B cell (primary cell): Measurements from ENCODE around the gene EYS. TPM values are rescaled to one million over a fixed set of nuclear protein-coding genes. Genes with fewer than 3 reads are reported as not detected.

ENCODE experiments used
- ATAC-seq: fragments of 200-7000 bp; cut with Tn5 transposase; one replicate; pipeline ENCODE4 v1.10.0; 2021; ENCODE audit warnings: low read depth, mild to moderate bottlenecking, moderate number of reproducible peaks, moderate library complexity
- CTCF ChIA-PET: fragments of 350-600 bp; sonication (Branson Sonifier 250); formaldehyde crosslinking; loops from one replicate; lab custom pipeline; 2021; ENCODE audit warnings: antibody characterized with exemption, inconsistent platforms; lab: Charles Lee
- POLR2A ChIA-PET: fragments of 350-600 bp; sonication (Branson Sonifier 250); formaldehyde crosslinking; loops from one replicate; lab custom pipeline; 2021; ENCODE audit warnings: antibody characterized with exemption; lab: Charles Lee
- DNase-seq: peaks from one replicate; pipeline ENCODE4 v3.0.0; 2013
- H2AFZ ChIP-seq: 2 replicates; pipeline ENCODE4 v1.6.1; 2012; ENCODE audit warnings: mild to moderate bottlenecking, low read depth, low read length; ENCODE audit not compliant: insufficient read depth, poor library complexity, severe bottlenecking
- H3K27ac ChIP-seq, 2 donors: 1 replicate in 1 of 2; 2 replicates in 1 of 2; pipeline ENCODE4 v1.5.1; 2012 to 2013; ENCODE audit warnings: low read length in 2 of 2, mild to moderate bottlenecking in 2 of 2, moderate library complexity in 1 of 2
- H3K27me3 ChIP-seq, 4 experiments: fragments of 200-600 bp in 1 of 4; sonication (generic) in 1 of 4; replicated peaks in 1 of 4; 1 replicate in 2 of 4; 2 replicates in 2 of 4; pipeline versions ENCODE4 v1.6.1 to v1.7.0; 2013 to 2016; ENCODE audit warnings: low read length in 3 of 4, mild to moderate bottlenecking in 2 of 4, mixed read lengths in 1 of 4, moderate library complexity in 1 of 4; ENCODE audit not compliant: insufficient read depth in 4 of 4, control insufficient read depth in 3 of 4; ENCODE audit errors: control extremely low read depth in 1 of 4
- H3K36me3 ChIP-seq, 2 experiments: replicated peaks in 1 of 2; 1 replicate in 1 of 2; 2 replicates in 1 of 2; pipeline versions ENCODE4 v1.6.1 to v1.7.1; 2013; ENCODE audit warnings: low read length in 1 of 2; ENCODE audit not compliant: insufficient read depth in 2 of 2, control insufficient read depth in 1 of 2; ENCODE audit errors: control extremely low read depth in 1 of 2, extremely low read depth in 1 of 2
- H3K4me1 ChIP-seq, 2 donors: fragments of 200-600 bp in 1 of 2; sonication (generic) in 1 of 2; 1 replicate in 1 of 2; 2 replicates in 1 of 2; pipeline versions ENCODE4 v1.5.1 to v1.6.1; 2013 to 2017; ENCODE audit warnings: low read length in 2 of 2; ENCODE audit not compliant: control insufficient read depth in 2 of 2, insufficient read depth in 2 of 2
- H3K4me2 ChIP-seq: replicated peaks from 2 replicates; pipeline ENCODE3; 2012; ENCODE audit warnings: mild to moderate bottlenecking, low read depth, low read length; ENCODE audit not compliant: poor library complexity, severe bottlenecking
- H3K4me3 ChIP-seq, 5 experiments: fragments of 200-600 bp in 1 of 5; sonication (generic) in 1 of 5; 1 replicate in 3 of 5; 2 replicates in 2 of 5; pipeline versions ENCODE4 v1.5.1 to v1.7.0; 2011 to 2016; ENCODE audit warnings: low read length in 4 of 5, mild to moderate bottlenecking in 4 of 5, low read depth in 2 of 5, control low read depth in 1 of 5, moderate library complexity in 1 of 5; ENCODE audit not compliant: insufficient read depth in 1 of 5; ENCODE audit errors: control extremely low read depth in 1 of 5, extremely low read depth in 1 of 5
- H3K79me2 ChIP-seq: fragments of 200-600 bp; sonication (generic); one replicate; pipeline ENCODE4 v1.6.0; 2016; ENCODE audit warnings: low read length; ENCODE audit not compliant: control insufficient read depth, insufficient read depth
- H3K9ac ChIP-seq: fragments of 200-600 bp; sonication (generic); 2 replicates; pipeline ENCODE4 v1.6.1; 2017; ENCODE audit warnings: mild to moderate bottlenecking, low read length, moderate library complexity
- H3K9me3 ChIP-seq, 3 donors: one replicate each; pipeline versions ENCODE4 v1.6.1 to v1.7.1; 2013; ENCODE audit warnings: low read length in 2 of 3; ENCODE audit not compliant: control insufficient read depth in 2 of 3, insufficient read depth in 1 of 3; ENCODE audit errors: control extremely low read depth in 1 of 3
- H4K20me1 ChIP-seq: 2 replicates; pipeline ENCODE4 v1.6.0; 2012; ENCODE audit warnings: mild to moderate bottlenecking, low read length; ENCODE audit not compliant: insufficient read depth, control insufficient read depth, poor library complexity, severe bottlenecking
- H3K27ac Mint-ChIP-seq: one replicate; pipeline ENCODE4 v1.8.0; 2021; ENCODE audit warnings: mixed read lengths
- H3K27me3 Mint-ChIP-seq: one replicate; pipeline ENCODE4 v1.8.0; 2021; ENCODE audit warnings: mixed read lengths
- H3K4me1 Mint-ChIP-seq: one replicate; pipeline ENCODE4 v1.8.0; 2021; ENCODE audit warnings: mixed read lengths
- H3K4me3 Mint-ChIP-seq: one replicate; pipeline ENCODE4 v1.8.0; 2021; ENCODE audit warnings: mixed read lengths
- H3K9me3 Mint-ChIP-seq: one replicate; pipeline ENCODE4 v1.8.0; 2022; ENCODE audit warnings: mixed read lengths; ENCODE audit not compliant: insufficient read depth
- CTCF ChIP-seq: fragments of 200-600 bp; IDR thresholded peaks from one replicate; pipeline ENCODE4 v1.8.0; 2022; ENCODE audit warnings: antibody characterized with exemption, mild to moderate bottlenecking
- EZH2 ChIP-seq: IDR thresholded peaks from 2 replicates; pipeline ENCODE4 v1.6.1; 2012; ENCODE audit warnings: borderline replicate concordance, low read depth, mild to moderate bottlenecking, moderate library complexity, low read length; ENCODE audit not compliant: insufficient read depth, poor library complexity, severe bottlenecking
- WGBS: methylation state at CpG from one replicate; pipeline ENCODE4 v1.1.5; 2013; ENCODE audit warnings: missing lambda C conversion rate; ENCODE audit not compliant: insufficient coverage; 5-methylcytosine and 5-hydroxymethylcytosine counted together
- intact Hi-C: fragments of 100-400 bp; cut with micrococcal nuclease; formaldehyde crosslinking; loops from one replicate; pipeline ENCODE4 v1.10.0; 2022
- polyA plus RNA-seq: library from polyadenylated mRNA; depleted of rRNA; stranded (reverse); fragments of >200 nt; gene quantifications from 2 replicates; pipeline ENCODE4 v1.2.3, GENCODE V29; 2012
- total RNA-seq, 2 donors: library from RNA; stranded (reverse); fragments of 120-200 nt in 1 of 2; gene quantifications; 1 replicate in 1 of 2; 2 replicates in 1 of 2; pipeline versions ENCODE4 v1.2.3 to v1.2.4, GENCODE V29; 2013 to 2022

The EYS gene
- total and polyA plus RNA-seq, 2 donors (not counting 1 experiment from before 2014, with no cell fraction given): not detected

GRCh38 chr6:65545920-65546319 is 161.1 kb downstream of the EYS start:
- Mint-ChIP-seq H3K4me1 (no peaks in the 10 kb centered on the region), H3K9me3 (no peaks in the 10 kb centered on the region), H3K4me3 (no peak overlapping the region), H3K27ac (no peak overlapping the region), H3K27me3 (no peaks in the 10 kb centered on the region)
- H3K36me3 ChIP-seq: no peaks in the 10 kb centered on the region
- H4K20me1 ChIP-seq: no peaks in the 10 kb centered on the region
- H3K79me2 ChIP-seq: no peaks in the 10 kb centered on the region
- intact Hi-C loops: no loop called here
- CTCF ChIA-PET: no interaction called here
- H3K4me2 ChIP-seq: no peak overlapping the region
- no peak overlapping the region for H3K4me3 ChIP-seq
- WGBS: no CpG with 5 or more reads among the region's 2 CpGs
- no peak for ATAC-seq
- H3K4me1 ChIP-seq: no peaks in the 10 kb centered on the region
- H3K9ac ChIP-seq: no peak overlapping the region
- POLR2A ChIA-PET: no interaction called here
- no peak overlapping the region for H3K27ac ChIP-seq
- H3K27me3 ChIP-seq: no peaks in the 10 kb centered on the region
- TF ChIP-seq EZH2: no peak
- no peak for TF ChIP-seq CTCF
- no peaks in the 10 kb centered on the region for H3K9me3 ChIP-seq
- no peak overlapping the region for H2AFZ ChIP-seq
- DNase-seq: no peak

GRCh38 chr6:65538644-65539043 is 168.4 kb downstream of the EYS start:
- POLR2A ChIA-PET: no interaction called here

More at GRCh38 chr6:65538644-65539043, 168.4 kb downstream of the EYS start:
- H3K27me3 ChIP-seq: no peaks in the 10 kb centered on the region
- DNase-seq (no peak), ATAC-seq (no peak)
- intact Hi-C loops: no loop called here
- H3K9me3 Mint-ChIP-seq: peaks cover 8% of the 10 kb centered on the region
- TF ChIP-seq EZH2: no peak
- TF ChIP-seq CTCF: no peak
- H3K27me3 Mint-ChIP-seq: no peaks in the 10 kb centered on the region
- WGBS: 100% methylated on average over 1 of the region's 1 CpG
- H3K9ac ChIP-seq: no peak overlapping the region
- CTCF ChIA-PET: no interaction called here
- H3K9me3 ChIP-seq: peaks cover 0 to 2% (median 0%) of the 10 kb centered on the region in 3 donors
- no peak overlapping the region for H3K4me2 ChIP-seq
- H3K4me1 ChIP-seq: no peaks in the 10 kb centered on the region
- no peak overlapping the region for H3K4me3 ChIP-seq
- no peaks in the 10 kb centered on the region for H3K4me1 Mint-ChIP-seq
- H2AFZ ChIP-seq: no peak overlapping the region
- H3K36me3 ChIP-seq: no peaks in the 10 kb centered on the region
- H3K4me3 Mint-ChIP-seq: no peak overlapping the region
- no peak overlapping the region for H3K27ac ChIP-seq
- H3K79me2 ChIP-seq: no peaks in the 10 kb centered on the region
- no peak overlapping the region for H3K27ac Mint-ChIP-seq
- no peaks in the 10 kb centered on the region for H4K20me1 ChIP-seq
